Stimulated activated CD4-positive, alpha-beta T cell treated with anti-CD3 and anti-CD28 coated beads, TNF-alpha, amount 100 ng/mL, for 24 hours (primary cell): Measurements from ENCODE around the gene OTOGL.
"Not testable (repeated sequence)": the region's sequence is repeated elsewhere in the genome, so short reads cannot be mapped to it uniquely, and the experiment has no call there.

ENCODE experiments used
- DNase-seq, 3 experiments: peaks; one replicate each; pipeline ENCODE4 v3.0.0-alpha.2; 2020; ENCODE audit warnings: low read depth in 3 of 3

Gene OTOGL

DNA sequence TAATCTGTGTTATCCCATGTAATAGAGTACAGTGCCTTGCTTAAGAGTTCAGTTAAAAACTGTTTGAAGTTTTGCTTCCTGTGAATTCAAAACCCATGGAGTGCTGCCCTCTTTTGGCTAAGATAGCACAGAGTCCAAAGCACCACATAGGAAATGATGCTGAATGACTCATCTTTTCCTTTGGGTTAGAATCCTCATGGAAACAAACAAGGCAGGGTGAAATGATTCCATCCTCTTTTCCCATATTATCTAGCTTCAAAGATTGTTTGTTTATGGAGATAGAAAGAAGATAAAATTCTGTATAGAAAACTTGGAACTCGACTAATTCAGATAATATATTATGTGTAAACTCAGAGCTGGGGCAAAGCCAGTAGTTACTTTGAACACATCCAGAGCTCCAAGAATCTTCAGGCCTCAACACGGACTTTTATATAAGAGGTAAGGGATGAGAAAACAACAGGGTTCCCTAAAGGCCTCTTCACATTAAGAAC is 87.4 kb downstream of the OTOGL start:
- DNase-seq, result no peak

DNA sequence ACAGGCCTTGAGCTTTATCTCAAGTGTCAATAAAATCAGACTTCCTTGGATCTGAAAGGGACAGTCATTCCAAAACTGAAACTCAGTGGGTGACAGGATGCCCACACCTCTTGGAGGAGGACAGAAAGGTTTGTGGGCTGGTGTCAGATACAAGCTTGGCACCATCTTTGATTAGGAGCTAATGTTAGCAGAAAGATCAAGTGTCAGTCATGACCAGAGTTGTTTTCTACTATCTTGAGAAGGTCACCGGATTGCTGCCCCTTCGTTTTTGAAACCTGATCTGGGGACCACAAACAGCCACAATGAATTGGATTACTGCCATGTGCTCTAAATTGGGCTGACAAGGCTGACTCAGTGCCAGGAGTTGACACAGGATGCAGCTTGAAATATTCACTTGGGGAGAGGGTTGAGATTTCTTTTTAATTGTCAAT is 88.3 kb downstream of the OTOGL start:
- DNase-seq, result no peak

DNA sequence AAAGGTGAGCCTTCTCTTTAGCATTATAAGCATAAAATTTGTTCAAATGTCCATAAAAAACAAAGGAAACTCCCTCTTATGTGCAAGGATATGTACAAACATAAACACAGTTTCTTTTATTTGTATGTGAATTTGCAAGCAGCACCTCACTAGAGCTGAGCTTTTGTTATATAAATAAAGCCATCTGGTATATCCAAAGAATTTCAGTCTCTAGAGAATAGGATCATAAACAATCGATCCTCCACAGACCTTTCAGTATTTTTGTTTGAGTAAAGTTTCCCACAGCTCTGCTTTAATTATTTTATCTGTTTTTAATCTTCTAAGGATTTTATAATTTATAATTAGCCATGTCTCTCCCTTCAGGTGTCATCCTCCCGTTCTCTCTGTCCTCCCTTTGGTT is 89.2 kb downstream of the OTOGL start:
- no peak for DNase-seq

DNA sequence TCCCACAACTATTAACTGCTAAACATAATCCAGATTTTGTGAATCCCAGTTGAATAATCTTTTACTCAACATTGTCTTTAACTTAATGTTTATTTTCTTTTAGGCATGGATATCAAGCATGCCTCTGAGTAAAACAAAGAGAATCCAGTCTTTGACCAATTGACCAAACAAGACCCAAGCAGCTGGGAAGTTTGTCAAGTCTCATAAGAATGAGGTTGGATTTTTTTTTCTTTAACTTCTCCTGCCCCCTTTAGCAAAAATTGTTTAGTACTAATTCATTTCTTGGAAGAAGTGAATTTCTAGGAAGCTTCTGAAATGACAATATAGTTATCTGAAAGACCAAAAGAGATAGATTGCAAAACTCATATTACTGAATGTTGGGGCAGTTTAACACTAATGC is 89.9 kb downstream of the OTOGL start:
- no peak for DNase-seq

DNA sequence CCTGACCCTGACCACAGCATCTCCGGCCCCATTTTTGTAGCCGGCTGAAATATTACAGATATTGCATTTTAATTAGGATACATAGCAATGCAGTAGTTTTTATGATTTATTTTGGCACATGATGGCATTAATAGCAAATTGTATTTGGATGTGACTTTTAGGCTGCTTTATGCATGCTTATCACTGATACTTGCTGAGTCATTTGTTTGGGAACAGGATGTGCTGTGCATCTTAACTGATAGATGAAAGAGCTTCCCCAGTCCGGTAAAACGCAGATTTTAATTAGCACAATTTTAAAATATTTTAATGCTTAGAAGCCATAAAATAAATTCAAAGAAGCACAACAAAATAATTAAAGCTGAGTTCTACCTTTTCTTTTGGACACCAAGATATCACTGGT is 90.7 kb downstream of the OTOGL start:
- no peak for DNase-seq

DNA sequence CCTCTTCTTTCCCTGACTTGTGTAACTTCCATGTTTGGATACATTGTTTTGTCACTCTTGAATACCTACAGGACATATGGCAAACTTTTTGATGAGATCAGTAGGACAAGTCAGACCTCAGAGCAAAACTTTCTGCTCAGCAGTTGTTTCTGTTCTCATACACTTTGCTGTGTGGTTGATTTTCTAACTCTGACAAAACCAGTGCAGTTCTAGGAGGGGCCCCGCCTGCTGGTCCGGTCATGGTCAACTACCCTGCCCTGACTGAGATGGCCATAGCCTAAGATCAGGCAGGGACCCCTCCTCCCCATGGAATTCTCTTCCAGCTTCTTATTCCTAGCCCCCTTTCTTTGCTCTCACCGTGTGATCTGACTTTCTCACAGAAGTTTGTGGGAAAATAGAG is 92.8 kb downstream of the OTOGL start:
- no peak for DNase-seq

DNA sequence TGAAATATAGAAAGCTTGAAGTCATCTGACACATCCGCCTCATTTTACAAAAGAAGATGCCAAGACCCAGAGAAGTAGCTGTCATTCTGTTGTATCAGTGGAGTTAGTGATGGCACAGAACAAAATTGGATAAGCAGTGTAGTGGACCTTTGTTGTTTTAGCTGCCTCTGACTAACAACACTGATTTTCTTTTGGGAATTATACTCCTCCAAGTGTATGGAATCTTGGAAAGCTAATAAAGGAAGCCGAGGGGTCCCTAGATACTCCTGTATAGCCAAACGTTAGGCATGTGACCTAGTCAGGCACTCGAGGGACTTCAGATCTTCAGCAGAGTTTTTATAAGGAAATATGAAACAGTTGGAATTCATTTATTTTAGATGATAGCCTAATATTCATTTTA is 94.5 kb downstream of the OTOGL start:
- DNase-seq, result no peak

DNA sequence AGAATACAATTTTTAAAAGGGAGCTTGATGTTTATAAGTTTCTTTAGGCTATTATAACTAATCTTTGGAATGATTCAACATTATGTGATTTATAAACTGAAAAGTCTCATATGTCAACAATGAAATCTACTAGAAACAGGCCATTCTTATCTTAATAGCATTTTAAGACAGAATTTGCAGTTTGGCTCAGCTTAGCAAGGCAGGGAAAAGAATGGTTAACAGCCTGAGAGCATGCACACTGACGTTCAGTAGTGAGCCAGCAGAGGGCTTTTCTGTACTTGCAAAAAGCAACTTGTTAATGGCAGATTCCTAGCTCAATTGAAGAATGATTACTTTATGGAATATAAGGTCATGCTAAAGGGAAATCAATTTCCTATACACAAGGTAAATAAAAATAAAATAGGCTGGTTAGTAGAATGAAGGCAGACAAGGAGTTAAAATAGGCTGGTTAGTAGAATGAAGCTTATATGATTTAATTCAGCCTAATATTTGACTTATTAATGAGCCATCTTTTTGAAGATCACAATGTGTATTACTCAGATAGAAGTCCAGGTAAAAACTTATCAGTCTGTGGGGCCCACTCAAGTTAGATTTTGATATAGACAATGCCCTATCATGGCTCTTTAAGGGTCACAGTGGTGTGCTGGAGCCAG is 95.9 kb downstream of the OTOGL start:
- DNase-seq, result no peak

DNA sequence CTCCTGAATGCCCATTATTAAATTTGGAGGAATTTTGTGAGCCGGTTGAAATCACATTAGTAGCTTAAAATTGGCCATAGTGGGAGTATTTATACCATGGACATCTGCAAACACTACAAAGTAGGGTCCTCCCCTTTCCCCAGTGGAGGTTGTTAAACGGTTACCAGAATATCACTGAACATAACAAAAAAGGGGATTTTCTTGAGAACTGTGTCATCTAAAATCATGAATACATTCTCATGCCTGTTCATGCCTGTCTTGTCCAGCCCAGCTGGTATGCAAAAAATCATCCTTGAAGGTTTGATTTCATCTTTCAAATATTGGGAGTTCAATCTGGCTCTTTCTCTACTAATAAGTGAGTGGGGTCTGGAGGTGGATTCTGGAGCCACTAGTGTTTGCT is 96.4 kb downstream of the OTOGL start:
- no peak for DNase-seq

DNA sequence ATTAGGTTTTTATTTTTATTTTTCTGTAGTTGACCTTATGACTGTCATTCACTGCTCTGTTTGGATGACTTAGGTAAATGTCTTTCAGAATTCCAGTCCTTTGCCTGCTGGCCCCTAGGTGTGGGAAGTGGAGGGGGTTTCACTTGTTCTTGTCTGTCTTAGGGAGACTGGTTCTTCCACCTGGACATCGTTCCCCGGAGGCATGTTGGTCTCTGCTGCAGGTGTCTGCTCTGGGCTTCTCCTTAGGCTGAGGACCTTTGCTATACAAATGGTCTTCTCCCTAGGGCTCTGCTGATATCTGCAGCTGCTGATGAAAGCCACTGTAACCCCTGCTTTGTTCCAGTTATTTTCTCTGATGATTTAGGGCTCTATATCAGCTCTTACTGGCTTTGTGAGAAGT is 97.1 kb downstream of the OTOGL start:
- no peak for DNase-seq

DNA sequence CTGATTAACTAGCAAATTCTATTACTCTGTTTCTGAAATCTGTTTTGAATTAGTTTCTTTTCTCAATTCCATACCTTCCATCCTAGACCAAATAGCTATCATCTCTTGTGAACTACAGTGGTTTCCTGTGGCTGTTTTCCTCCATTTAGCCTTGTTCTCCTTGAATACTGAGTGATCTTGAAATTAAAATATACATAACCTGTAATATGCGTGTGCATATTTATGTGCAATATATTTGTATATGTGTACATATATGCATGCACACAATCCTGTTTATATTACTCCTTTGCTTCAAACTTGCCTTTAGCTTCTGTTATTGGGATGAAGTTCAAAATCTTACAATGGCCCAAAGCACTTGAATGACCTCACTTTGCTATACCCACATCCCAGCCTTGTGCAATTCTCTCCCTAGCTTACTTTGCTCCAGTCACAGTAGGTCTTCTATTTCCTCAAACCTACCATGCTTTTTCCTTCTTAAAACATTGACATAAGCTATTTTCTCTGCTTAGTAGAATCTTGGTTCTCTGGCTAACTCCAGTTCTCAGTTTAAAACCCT is 99.5 kb downstream of the OTOGL start:
- no peak for DNase-seq

DNA sequence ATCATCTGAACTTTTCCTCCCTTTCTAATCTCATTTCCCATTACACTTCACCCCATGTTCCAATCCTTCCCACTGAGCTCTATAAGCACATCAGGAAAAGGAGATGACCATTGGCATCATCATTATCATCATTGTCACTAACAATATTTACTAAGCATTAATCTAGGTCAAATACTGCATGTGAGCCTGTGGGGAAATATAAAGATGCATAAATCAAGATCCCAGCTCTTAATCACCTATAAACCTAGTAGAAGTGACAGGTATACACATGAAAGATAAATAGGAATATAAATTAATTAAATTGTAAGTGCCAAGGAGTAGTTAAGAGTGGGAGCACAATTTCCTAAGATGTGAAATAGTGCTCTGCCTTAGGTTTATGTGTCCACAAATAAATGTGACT is 100.6 kb downstream of the OTOGL start:
- no peak for DNase-seq

DNA sequence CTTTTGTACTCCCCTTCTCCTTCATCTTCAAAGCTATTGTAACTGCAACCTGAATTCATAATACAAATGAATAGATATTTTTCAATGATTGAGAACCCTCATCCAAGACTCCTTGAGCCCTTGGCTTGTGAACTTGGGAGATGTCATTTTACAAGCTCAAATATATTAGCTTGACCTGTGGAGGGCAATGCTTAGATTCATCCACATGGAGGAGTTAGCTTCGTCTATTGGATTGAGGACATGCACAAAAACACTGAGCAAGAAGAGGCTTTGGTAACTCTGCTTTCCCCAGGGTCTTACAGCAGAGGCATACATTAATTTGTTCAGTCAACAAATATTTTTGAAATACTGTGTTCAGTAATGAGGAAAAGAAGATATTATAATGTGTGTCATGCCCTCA is 101.1 kb downstream of the OTOGL start:
- no peak for DNase-seq

DNA sequence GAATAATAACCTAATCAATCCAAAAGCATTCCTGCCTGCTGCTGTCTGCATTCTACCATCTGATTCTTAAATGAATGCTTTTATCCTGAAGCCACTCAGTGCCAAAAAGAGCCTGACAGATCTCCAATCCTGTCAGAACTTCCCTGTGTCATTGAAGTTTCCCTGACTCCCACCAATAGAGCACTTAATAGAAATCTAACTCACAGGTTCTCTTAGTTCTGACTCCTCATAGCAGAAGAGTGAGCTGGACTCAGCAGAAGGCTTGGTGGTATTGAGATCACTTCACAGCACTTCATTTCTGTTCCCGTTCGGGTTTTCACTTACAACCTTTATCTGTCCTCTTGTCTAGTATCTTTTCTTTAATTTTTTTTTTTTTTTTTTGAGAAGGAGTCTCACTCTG is 102.6 kb downstream of the OTOGL start:
- DNase-seq, result no peak

DNA sequence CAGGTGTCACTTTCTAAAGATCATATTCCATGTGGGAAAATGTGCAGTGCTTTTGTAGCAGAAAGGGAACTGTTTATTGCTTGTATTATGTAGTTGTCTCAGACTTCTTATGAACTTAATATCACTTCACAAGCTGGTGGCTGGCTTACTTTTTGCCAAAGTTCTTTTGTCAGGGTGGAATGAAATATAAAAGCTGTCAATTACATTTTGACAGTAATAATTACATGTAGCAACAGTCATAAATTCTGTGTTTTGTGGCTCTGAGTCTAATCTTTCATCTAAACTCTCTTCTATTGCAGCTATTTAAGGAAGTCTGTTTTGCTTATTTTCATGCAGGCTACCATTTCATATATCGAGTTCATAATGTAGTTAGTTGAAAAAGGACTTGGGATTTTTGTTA is 106.6 kb downstream of the OTOGL start:
- no peak for DNase-seq

DNA sequence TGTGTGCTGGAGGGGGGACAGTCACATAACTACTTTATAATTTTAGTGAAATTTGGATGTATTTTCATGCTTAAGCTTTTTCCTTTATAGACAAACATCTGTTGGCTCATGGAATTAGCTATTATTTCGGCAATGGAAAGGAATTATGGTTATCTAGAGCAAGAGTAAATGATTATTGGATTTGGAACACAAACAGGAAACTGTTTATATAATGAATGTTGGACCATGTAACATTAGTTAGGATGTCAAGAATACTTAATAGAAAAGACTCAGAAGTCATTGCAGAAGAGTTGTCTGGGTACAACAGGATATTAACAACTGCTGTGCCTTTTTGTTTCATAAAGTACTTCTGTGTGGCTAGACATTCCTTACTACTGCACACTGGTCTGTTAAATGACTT is 108.7 kb downstream of the OTOGL start:
- DNase-seq, result no peak

DNA sequence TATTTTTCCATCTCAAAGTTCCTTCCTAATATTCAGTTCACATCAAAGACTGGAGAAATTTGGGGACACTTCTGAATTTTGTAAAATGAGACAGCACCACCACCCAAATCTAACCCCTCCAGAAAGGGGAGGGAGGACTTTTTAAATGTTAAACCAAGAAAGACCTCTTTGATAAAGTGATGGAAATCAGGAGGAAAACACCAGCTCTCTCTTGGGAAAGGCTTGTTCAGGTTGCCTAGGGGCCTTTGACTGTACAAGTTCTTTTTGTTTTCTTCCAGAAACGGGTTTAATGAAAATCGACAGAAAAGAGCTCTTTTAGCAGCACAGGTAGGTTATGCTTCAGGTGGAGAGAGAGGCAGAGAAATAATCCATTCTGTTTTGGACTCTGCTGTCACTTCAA is 112.3 kb downstream of the OTOGL start:
- DNase-seq, result no peak

DNA sequence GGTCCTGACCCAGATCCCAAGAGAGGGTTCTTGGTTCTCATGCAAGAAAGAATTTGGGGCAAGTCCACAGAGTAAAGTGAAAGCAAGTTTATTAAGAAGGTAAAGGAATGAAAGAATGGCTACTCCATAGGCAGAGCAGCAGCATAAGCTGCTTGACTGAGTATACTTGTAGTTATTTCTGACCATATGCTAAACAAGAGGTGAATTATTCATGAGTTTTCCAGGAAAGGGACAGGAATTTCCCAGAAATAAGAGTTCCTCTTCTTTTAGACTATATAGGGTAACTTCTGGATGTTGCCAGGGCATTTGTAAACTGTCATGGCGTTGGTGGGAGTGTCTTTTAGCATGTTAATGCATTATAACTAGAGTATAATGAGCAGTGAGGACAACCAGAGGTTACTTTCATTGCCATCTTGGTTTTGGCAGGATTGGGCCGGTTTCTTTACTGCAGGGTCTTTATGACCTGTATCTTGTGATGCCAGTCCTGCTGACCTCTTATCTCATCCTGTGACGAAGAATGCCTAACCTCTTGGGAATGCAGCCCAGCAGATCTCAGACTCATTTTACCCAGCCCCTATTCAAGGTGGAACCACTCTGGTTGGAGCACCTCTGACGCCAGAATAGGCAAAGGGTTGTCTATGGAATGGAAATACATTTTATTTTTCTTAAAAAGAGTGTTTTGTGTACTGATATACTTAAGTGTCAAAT is 113.8 kb downstream of the OTOGL start:
- no peak for DNase-seq

DNA sequence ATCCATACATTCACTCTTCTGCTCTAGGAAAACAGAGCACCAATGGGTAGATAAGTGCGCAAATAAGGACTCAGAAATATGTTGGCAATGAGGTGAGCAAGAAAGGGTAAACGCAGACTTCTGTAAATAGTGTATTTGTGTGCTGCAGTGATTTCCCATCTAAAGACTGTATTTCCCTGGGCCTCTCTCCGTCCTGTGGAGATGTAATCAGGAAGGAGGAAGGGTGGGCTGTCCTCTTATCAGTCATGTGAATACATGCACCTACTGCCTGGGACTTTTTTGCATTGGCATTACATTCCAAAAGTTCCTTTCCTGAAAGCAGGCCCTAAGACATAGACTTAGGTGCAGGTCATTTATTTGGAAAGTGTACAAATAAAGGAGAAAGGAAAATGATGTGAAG is 114.5 kb downstream of the OTOGL start:
- no peak for DNase-seq

DNA sequence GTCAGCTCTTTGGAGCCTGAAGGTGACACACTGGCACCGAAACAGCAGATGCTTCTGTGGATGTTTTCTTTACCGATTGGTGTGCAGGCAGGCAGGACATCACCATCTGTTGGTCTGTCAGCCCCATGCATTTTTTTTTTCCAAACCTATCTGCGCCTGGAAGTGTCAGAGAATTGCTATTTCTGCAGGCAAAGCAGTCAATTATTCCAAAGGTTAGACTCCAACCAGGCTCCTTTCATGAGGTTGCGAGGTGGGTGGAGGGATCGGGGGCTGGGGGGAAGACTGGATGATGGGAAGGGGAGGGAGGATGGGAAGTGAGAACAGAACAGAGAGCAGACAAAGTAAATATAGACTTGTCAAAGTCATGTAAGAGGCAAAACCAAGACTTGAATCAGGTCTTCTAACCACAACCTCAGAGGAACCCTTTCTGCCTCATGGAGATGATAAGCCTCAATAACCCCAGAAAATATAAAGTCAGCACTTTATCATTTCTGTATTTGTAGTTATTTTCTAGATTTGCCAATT is 117.7 kb downstream of the OTOGL start:
- DNase-seq, result no peak

DNA sequence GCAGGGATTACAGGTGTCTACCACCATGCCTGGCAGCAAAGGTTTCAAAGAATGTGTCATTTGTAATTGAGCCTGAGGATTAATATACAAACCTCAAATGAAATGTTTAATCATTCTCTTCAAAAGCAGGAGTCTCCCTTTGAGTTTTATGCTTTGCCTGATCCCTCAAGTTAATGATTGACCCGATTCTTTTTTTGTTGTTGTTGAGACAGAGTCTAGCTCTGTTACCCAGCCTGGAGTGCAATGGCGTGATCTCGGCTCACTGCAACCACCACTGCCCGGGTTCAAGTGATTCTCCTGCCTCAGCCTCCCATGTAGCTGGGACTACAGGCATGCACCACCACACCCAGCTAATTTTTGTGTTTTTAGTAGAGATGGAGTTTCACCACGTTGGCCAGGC is 119.6 kb downstream of the OTOGL start:
- DNase-seq, result not testable (repeated sequence)

DNA sequence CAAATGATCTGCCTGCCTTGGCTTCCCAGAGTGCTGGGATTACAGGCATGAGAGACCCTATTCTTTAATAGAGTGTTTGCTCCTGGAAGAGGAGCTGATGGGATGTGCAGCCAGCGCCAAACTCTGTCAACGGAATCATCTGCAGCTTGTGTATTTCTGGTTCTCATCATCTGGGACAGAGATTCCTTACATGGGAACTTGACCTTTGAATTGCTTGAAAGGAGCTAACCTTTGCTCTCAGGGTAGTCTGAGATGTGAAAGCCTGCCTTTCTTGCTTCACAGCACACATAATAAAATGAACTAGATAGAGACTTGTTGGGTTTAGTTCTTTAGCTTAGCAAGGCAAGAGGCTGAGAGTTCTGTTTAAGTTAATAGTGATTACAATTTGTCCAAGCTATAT is 120.0 kb downstream of the OTOGL start:
- no peak for DNase-seq

DNA sequence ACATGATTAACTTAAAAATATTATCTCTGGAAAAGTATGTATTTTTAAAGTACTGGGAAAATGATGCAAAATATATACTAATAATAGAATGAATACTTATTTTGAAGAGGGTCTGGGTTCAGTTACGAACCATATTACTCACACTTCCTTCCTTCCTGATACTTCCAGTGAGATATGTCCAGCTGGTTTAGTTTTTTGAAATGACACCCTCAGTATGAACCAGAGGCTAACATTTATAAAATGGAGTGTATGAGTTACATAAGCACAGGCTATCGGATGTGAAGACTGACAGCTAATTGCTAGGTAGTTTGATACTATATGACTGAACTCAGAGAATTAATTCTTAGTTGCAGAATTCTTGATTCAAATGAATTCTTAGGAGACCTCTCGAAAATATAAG is 122.9 kb downstream of the OTOGL start:
- DNase-seq, result no peak
